ENCODE measurements around the gene GDI2.
"Not testable (repeated sequence)": the region's sequence is repeated elsewhere in the genome, so short reads cannot be mapped to it uniquely, and the experiment has no call there.

Gene GDI2

GRCh38 chr10:5827841-5828240 is 14.6 kb upstream of the GDI2 start:
- no peak for DNase-seq

- DNase-seq: not testable (repeated sequence)
These were observed 13.3 kb upstream of the GDI2 start for GRCh38 chr10:5826511-5826910.

DNA sequence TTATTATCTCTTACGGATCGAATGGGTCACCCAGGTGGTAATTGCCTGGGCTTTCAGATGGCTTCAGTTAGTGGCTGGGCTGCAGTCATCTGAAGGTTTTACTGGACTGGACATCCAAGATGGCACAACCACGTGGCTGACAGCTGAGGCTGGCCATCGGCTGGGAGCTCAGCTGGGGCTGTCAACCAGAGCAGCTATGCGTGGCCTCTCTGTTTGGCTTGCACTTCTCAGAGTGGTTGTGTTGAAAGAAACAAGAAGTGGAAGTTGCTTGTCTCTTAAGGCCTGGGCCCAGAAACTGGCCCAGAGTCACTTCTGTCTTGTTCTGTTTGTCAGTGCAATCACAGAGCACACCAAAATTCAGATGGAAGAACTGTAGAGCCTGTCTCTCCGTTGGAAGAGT is 5.7 kb upstream of the GDI2 start:
- no peak for DNase-seq

GRCh38 chr10:5818048-5818331 is 4.8 kb upstream of the GDI2 start:
- no peak for DNase-seq

DNA sequence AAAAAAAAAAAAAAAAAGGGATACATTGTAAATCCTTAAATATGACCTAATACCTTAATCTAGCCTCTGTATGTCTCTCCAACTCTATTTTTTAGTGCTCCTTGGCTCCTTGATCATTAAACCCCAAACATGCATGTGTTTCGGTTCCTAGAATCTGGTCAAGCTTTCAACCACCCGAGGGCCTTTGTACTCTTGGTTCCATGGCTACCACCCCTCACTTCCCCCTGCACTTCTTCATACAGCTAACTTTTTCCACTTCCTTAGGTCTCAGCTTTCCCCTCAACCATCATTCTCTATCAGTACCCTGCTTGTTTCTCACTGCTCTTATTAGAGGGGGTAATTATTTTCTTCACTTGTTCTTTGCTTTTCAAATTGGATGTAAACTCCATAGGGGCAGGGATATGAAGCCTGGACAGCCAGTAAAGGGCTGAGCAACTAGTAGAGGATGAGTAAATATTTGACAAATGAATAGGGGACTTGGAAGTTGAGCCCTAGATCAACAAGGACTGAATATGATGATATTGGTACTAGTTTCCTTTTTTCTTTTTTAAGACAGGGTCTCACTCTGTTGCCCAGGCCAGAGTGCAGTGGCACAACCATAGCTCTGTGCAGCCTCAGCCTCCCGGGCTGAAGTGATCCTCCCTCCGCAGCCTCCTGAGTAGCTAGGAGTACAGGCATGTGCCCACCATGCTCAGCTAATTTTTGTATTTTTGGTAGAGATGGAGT is 4.3 kb upstream of the GDI2 start:
- DNase-seq: no peak

GRCh38 chr10:5816170-5816569 is 2.9 kb upstream of the GDI2 start:
- no peak for DNase-seq

DNA sequence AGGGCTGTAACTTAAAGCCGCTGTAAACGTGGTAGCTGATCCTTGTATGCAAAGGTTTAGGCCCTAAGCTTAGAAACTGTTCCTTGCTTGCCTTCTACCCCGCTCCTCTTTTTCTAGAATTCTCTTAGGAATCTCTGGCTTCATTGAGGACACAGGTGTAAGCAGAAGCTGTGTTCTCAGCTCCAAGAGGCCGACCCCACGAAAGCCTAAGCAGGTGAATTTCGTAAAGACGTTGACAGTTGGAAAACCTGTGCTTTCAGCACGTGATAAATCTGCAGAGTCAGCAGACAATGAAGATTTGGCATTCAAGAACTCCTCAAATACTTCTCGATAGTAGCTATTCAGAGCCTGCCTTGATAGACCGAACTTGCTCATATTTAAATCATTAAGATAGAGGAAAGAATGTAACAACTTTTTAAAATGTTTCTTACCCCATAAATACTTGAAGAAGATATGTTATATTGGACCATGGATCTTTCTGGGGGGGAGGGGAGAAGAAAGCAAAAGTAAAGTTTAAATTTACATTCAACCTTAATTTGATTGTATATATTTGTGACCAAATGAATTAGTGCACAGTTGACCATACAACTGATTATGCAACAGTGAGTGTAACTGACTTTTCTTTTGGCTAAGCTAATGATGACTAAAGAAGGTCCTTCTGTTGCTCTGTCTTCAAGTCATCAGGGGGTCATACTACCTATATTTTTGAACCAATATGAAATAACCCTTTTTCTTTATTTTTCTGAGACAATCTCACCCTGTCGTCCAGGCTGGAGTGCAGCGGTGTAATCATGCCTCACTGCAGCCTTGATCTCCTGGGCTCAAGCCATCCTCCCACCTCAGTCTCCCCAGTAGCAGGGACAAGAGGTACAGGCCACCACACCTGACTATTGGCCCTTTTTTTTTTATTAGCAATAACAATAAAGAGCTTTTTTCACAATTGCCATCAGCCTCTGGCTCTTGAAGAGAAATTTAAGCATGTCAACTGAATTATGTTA is 1.2 kb upstream of the GDI2 start:
- DNase-seq: no peak

DNA sequence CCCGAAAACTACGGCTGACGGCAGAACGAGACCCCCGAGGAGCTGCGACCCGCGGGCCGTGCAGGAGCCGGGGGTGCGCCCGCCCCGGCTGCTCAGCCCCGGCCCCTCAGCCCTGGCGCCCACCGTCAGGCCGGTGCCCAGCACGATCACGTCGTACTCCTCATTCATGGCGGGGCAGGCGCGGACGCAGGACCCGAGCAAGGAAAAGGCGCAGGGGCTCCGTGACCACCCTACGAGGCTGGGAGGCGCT is 218 bp downstream of the GDI2 start:
- DNase-seq: no peak

DNA sequence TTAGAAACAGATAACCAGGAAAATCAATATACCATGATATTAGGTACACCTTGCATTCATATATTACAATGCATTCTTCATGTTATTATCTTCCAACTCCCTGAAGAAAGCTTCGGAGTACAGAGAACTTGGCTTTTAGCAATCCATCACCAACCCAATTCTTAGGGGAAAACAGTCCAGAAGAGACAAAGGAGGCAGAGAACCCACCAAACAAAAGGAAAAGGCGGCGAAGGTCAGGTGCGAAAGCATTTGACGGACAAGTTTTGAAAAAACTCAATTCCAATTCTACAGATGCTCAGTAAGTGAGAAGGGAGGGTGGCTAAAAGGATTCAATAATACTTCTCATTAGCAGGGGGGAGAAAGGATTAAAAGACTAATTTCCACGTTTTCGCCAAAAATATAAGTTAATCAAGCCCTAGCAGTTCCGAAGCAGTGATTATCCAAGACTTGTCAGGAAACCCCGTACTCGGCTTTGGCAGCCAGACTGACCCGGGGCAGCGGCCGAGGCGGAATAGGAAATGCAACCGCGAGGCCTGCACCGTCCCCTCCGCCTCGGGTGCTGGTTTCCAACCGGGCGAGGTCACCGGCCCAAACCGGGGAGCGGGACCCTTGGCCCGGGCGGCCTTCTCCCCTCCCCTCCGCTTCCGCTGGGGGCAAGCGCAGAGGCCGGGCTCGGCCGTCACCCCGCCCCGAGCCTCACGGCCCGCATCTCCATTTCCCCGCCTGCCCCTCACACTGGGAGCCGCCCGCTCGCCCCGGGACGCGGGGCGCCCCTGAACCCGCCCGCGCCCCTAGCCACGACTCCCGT is 747 bp downstream of the GDI2 start:
- no peak for DNase-seq

- DNase-seq: peak; percentile 36
These were observed 1.8 kb downstream of the GDI2 start for GRCh38 chr10:5811387-5811821.

DNA sequence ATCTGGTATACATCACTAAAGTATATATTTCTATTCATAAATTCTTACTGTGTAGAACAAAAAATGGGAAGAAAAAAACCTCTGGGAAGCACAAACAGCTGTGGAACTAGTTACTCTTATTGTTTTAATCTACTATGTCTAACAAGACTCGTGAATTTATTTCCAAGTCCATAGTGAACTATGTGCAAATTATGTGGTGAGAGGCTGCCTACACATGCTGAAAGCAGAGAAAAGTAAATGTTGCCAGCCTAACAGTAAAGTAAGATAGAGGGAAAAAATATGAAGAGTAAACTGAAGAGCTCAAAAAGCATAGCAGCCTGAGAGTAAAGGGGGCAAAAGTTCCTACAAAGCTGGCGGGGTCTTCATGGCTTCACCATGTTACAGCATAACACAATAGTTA is 3.0 kb downstream of the GDI2 start:
- DNase-seq: no peak

DNA sequence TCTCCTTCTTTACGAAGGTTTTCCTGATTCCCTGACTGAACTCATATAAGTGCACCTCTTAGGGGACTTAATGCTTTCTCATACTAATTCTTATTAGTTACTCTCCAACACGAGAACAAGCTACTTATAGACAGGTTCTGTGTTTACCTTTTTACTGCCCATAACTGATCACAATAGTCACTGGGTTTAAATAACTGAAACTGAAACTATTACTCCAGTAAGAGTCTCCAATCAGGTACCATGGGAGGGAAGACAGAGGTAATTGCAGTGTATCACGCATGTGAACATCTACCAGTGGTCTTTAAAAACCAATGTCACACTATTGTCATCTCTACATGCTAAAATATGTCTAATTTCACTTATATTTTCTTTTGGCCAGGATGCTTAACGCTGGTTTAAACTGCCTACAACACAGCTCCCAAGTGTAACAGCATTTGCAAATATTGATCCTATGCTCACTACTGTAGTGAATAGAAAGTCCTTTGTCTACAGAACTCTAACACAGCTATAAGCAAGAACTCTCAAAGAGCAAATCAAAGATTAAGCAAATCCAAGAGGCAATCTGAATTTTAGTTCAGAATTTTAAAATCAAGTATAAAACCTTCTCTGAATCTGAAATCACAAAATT is 3.6 kb downstream of the GDI2 start:
- no peak for DNase-seq

DNA sequence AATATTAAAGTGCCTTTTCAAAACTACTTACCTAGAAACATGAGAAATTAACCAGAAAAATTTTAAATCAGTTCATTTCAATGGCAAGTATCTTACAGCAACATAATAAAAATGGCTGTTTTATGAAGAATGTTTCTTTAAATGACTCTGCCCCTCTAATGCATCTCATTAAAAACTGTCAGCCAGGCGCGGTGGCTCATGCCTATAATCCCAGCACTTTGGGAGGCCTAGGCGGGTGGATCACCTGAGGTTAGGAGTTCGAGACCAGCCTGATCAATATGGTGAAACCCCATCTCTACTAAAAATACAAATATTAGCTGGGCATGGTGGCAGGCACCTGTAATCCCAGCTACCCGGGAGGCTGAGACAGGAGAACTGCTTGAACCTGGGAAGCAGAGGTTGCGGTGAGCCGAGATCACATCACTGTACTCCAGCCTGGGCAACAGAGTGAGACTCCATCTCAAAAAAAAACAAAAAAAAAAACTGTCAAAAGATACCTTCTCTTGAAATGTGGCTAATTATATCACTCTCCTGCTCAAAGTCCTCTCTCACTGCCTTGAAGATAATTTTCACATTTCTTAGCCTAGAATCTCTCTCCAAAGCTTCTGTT is 4.3 kb downstream of the GDI2 start:
- not testable (repeated sequence) for DNase-seq

DNA sequence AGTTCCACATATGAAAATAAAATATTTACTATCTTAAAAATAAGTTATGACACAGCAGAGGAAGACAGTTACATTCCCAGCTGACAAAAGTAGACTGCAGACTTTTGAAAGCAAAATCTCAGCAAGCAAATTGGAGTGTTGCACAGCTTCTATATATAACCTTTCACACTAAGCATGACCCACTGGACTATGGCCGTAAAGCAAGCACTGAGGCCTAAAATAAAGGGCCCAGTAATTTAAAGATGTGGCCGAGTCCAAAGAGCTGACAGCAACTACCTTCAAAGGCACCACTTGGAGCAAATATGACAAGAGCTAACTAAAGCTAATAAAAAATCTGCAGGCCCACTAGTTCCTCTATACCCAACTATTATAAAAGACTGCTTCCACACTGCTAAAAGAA is 6.5 kb downstream of the GDI2 start:
- no peak for DNase-seq

DNA sequence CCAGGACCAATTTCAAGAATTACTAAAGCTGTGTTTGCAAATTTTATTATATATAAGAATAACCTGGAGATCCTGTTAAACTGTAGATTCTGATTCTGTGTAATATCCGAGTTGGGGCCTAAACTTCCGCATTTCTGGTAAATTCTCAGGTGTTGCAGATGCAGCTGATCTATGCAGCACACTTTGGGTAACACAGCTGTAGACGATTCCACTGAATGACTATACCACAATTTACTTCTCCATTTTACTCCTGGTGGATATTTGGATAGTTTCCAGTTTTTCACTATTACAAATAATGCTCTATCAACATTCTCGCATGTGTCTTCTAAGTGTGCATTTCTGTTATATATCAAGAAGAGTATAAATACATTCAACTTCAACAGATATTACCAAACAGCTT is 7.5 kb downstream of the GDI2 start:
- no peak for DNase-seq

- DNase-seq: no peak
These were observed 8.0 kb downstream of the GDI2 start for GRCh38 chr10:5805260-5805659.

GRCh38 chr10:5804386-5804785 is 8.8 kb downstream of the GDI2 start:
- no peak for DNase-seq

DNA sequence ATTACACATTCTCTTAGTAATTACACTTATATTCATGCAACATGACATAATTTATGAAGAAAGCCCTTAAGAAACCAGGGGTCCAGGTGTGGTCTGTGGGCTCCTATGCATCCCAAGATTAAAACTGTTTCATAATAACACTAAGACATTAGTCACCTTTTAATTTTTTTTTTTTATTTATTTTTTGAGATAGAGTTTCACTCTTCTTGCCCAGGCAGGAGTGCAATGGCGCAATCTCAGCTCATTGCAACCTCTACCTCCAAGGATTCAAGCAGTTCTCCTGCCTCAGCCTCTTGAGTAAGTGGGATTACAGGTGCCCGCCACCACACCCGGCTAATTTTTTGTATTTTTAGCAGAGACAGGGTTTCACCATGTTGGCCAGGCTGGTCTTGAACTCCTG is 12.5 kb downstream of the GDI2 start:
- DNase-seq: no peak

- DNase-seq: no peak
These were observed 19.0 kb downstream of the GDI2 start for GRCh38 chr10:5794236-5794635.

DNA sequence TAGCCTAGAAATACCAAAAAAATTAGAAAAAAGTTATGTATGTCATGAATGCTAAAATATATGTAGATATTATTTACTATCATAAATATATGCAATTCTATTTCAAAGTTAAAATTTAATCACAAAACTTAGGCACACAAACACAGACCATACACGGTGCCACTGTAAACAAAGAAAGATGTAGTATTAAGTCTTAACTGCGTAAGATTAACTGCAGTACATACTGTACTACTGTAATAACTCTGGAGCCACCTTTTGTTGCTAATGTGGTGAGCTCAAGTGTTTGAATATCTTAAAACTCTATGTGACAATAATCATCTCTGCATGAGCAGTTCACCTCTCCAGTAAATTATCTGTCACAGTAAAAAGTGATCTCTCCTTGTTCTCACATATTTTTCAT is 23.6 kb downstream of the GDI2 start:
- DNase-seq: no peak

DNA sequence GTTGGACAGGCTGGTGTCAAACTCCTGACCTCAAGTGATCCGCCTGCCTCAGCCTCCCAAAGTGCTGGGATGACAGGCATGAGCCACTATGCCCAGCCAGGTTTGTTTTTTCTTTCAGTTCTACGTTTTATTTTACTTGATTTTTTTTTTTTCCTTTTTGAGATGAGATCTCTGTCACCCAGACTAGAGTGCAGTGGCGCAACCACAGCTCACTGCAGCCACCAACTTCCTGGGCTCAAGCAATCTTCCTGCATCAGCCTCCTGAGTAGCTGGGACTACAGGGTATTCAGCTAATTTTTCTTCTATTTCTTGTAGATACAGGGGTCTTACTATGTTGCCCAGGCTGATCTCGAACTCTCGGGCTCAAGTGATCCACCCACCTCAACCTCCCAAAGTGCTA is 24.3 kb downstream of the GDI2 start:
- no peak for DNase-seq

- DNase-seq: no peak
These were observed 29.9 kb downstream of the GDI2 start for GRCh38 chr10:5783300-5783699.

DNA sequence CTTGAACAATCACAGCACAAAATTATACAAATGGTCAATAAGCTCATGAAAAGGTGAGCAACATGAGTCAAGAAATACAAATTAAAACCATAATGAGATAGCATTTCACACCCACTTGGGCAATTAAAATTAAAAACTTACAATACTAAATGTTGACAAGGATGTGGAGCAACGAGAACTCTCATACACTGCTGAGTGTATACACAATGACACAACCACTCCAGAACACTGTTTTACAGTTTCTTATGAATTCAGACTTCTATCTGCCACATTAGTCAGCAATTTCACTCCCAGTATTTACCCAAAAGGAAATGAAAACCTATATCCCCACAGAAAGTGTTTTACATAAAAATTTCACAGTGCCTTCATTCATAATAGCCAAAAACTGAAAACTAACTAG is 31.1 kb downstream of the GDI2 start:
- no peak for DNase-seq

Data from fibroblast of upper back skin (primary cell).